Measurements from ENCODE around the gene LCP2.

DNA sequence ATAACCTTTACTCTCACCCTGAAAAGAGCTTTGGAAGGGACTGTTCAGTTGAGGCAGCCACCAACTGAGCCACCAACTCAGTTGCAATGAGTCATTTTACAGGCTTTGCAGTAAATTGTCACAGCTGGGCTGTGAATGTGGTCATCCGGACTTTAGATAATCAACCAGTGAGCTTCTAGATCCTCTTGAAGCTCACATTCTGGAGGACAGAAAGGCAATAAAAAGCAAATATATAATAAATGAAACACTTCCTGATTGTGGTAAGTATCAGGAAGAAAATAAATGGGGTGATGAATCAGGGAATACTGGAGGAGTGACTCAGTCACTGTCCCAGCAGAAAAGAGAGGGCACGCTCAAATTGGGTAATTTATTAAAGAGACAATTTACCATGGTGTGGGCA is 78.0 kb downstream of the LCP2 start:
- TF ChIP-seq, protein P1, sequence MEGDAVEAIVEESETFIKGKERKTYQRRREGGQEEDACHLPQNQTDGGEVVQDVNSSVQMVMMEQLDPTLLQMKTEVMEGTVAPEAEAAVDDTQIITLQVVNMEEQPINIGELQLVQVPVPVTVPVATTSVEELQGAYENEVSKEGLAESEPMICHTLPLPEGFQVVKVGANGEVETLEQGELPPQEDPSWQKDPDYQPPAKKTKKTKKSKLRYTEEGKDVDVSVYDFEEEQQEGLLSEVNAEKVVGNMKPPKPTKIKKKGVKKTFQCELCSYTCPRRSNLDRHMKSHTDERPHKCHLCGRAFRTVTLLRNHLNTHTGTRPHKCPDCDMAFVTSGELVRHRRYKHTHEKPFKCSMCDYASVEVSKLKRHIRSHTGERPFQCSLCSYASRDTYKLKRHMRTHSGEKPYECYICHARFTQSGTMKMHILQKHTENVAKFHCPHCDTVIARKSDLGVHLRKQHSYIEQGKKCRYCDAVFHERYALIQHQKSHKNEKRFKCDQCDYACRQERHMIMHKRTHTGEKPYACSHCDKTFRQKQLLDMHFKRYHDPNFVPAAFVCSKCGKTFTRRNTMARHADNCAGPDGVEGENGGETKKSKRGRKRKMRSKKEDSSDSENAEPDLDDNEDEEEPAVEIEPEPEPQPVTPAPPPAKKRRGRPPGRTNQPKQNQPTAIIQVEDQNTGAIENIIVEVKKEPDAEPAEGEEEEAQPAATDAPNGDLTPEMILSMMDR (IDR thresholded peaks at IDR 0.05), result no peak
- TF ChIP-seq EZH2 (IDR thresholded peaks at IDR 0.05; ENCODE audit: borderline replicate concordance, insufficient read depth, low read depth, low read length, poor library complexity, severe bottlenecking), result no peak

All from B cell (primary cell).